ENCODE measurements around the gene DIP2B.

DIP2B gene

GRCh38 chr12:50579757-50580267 is 75.0 kb downstream of the DIP2B start:
- peak; percentile 21 for DNase-seq

GRCh38 chr12:50580436-50580835 is 75.7 kb downstream of the DIP2B start:
- DNase-seq: no peak

- DNase-seq: no peak
Measured at GRCh38 chr12:50581226-50582184, 76.7 kb downstream of the DIP2B start.

GRCh38 chr12:50584135-50584534 is 79.3 kb downstream of the DIP2B start:
- no peak for DNase-seq

GRCh38 chr12:50589650-50590435 is 85.1 kb downstream of the DIP2B start:
- peak; percentile 43 for DNase-seq

GRCh38 chr12:50590869-50591268 is 86.1 kb downstream of the DIP2B start:
- no peak for DNase-seq

GRCh38 chr12:50595667-50596066 is 90.9 kb downstream of the DIP2B start:
- no peak for DNase-seq

- peak; percentile 83 for DNase-seq
Measured at GRCh38 chr12:50597200-50598195, 92.7 kb downstream of the DIP2B start.

GRCh38 chr12:50598321-50598862 is 93.6 kb downstream of the DIP2B start:
- DNase-seq: no peak

GRCh38 chr12:50599366-50600095 is 94.7 kb downstream of the DIP2B start:
- DNase-seq: no peak

- DNase-seq: no peak
Measured at GRCh38 chr12:50600364-50600763, 95.6 kb downstream of the DIP2B start.

- DNase-seq: no peak
Measured at GRCh38 chr12:50603817-50604639, 99.2 kb downstream of the DIP2B start.

GRCh38 chr12:50604640-50604920 is 99.8 kb downstream of the DIP2B start:
- no peak for DNase-seq

GRCh38 chr12:50606675-50607375 is 102.0 kb downstream of the DIP2B start:
- no peak for DNase-seq

GRCh38 chr12:50609292-50609874 is 104.6 kb downstream of the DIP2B start:
- no peak for DNase-seq

- no peak for DNase-seq
Measured at GRCh38 chr12:50610171-50610570, 105.4 kb downstream of the DIP2B start.

GRCh38 chr12:50611021-50611744 is 106.4 kb downstream of the DIP2B start:
- no peak for DNase-seq

GRCh38 chr12:50612882-50613281 is 108.1 kb downstream of the DIP2B start:
- no peak for DNase-seq

- no peak for DNase-seq
Measured at GRCh38 chr12:50613463-50613862, 108.7 kb downstream of the DIP2B start.

All from activated CD4-positive, alpha-beta T cell treated with anti-CD3 and anti-CD28 coated beads, Interleukin-10, Interleukin-2, amounts not matched to agents 100 ng/mL and 50 ng/mL, durations not matched to agents 16 hours and 8 hours (primary cell).